ENCODE data around the gene KRTAP10-11.

The KRTAP10-11 gene

GRCh38 chr21:44623575-44623974 is 22.6 kb upstream of the KRTAP10-11 start:
- no peak overlapping the region for H3K9ac ChIP-seq (ENCODE audit: low read length)
- no peaks in the 10 kb centered on the region for H3K79me2 ChIP-seq (ENCODE audit: insufficient read depth, low read length)
- no peak overlapping the region for H3K4me2 ChIP-seq (ENCODE audit: low read length)
- H4K20me1 ChIP-seq (ENCODE audit: insufficient read depth, low read length): no peaks in the 10 kb centered on the region
- H2AFZ ChIP-seq (ENCODE audit: low read length): no peak overlapping the region
- no peak overlapping the region for H3K27ac ChIP-seq (ENCODE audit: low read depth, low read length, poor library complexity, severe bottlenecking)
- H3K9me2 ChIP-seq (ENCODE audit: low read depth, low read length): no peaks in the 10 kb centered on the region
- H3K9me3 ChIP-seq (ENCODE audit: low read length): peaks cover 14% of the 10 kb centered on the region
- no peaks in the 10 kb centered on the region; the same call in 1 of the 2 replicates for H3K27me3 ChIP-seq (ENCODE audit: insufficient read depth, low read length)
- H3F3A ChIP-seq (ENCODE audit: insufficient read depth, low read length): no peaks in the 10 kb centered on the region
- TF ChIP-seq CTCF (IDR thresholded peaks at IDR 0.05; ENCODE audit: low read length): no peak
- TF ChIP-seq EZH2 (IDR thresholded peaks at IDR 0.05; ENCODE audit: borderline replicate concordance, low read length): no peak
- H3K4me1 ChIP-seq (ENCODE audit: insufficient read depth, low read length, severe bottlenecking): peaks cover 6% of the 10 kb centered on the region
- H3K4me3 ChIP-seq (ENCODE audit: low read depth, low read length, poor library complexity, severe bottlenecking): no peak overlapping the region
- H3K36me3 ChIP-seq (ENCODE audit: insufficient read depth, low read length): no peaks in the 10 kb centered on the region

GRCh38 chr21:44625756-44626155 is 20.5 kb upstream of the KRTAP10-11 start:
- H3K79me2 ChIP-seq (ENCODE audit: insufficient read depth, low read length): no peaks in the 10 kb centered on the region
- H3K27ac ChIP-seq (ENCODE audit: low read depth, low read length, poor library complexity, severe bottlenecking): no peak overlapping the region
- H3K9me2 ChIP-seq (ENCODE audit: low read depth, low read length): no peaks in the 10 kb centered on the region
- no peaks in the 10 kb centered on the region for H4K20me1 ChIP-seq (ENCODE audit: insufficient read depth, low read length)
- TF ChIP-seq EZH2 (IDR thresholded peaks at IDR 0.05; ENCODE audit: borderline replicate concordance, low read length) (no peak), CTCF (IDR thresholded peaks at IDR 0.05; ENCODE audit: low read length) (no peak)
- no peak overlapping the region for H2AFZ ChIP-seq (ENCODE audit: low read length)
- H3K4me3 ChIP-seq (ENCODE audit: low read depth, low read length, poor library complexity, severe bottlenecking): no peak overlapping the region
- H3K36me3 ChIP-seq (ENCODE audit: insufficient read depth, low read length): no peaks in the 10 kb centered on the region
- H3K9me3 ChIP-seq (ENCODE audit: low read length): peaks cover 10% of the 10 kb centered on the region
- H3K9ac ChIP-seq (ENCODE audit: low read length): no peak overlapping the region
- H3K4me2 ChIP-seq (ENCODE audit: low read length): no peak overlapping the region
- no peaks in the 10 kb centered on the region; the same call in 1 of the 2 replicates for H3K27me3 ChIP-seq (ENCODE audit: insufficient read depth, low read length)
- no peaks in the 10 kb centered on the region for H3F3A ChIP-seq (ENCODE audit: insufficient read depth, low read length)
- H3K4me1 ChIP-seq (ENCODE audit: insufficient read depth, low read length, severe bottlenecking): no peaks in the 10 kb centered on the region

- Histone ChIP-seq H2AFZ (ENCODE audit: low read length) (no peak overlapping the region), H3K27me3 (ENCODE audit: insufficient read depth, low read length) (no peaks in the 10 kb centered on the region), H3K9me3 (ENCODE audit: low read length) (peaks cover 10% of the 10 kb centered on the region), H4K20me1 (ENCODE audit: insufficient read depth, low read length) (no peaks in the 10 kb centered on the region), H3K4me1 (ENCODE audit: insufficient read depth, low read length, severe bottlenecking) (no peaks in the 10 kb centered on the region), H3K36me3 (ENCODE audit: insufficient read depth, low read length) (no peaks in the 10 kb centered on the region), H3K9me2 (ENCODE audit: low read depth, low read length) (no peaks in the 10 kb centered on the region), H3K79me2 (ENCODE audit: insufficient read depth, low read length) (no peaks in the 10 kb centered on the region), H3K4me2 (ENCODE audit: low read length) (no peak overlapping the region), H3F3A (ENCODE audit: insufficient read depth, low read length) (no peaks in the 10 kb centered on the region), H3K27ac (ENCODE audit: low read depth, low read length, poor library complexity, severe bottlenecking) (no peak overlapping the region), H3K9ac (ENCODE audit: low read length) (no peak overlapping the region), H3K4me3 (ENCODE audit: low read depth, low read length, poor library complexity, severe bottlenecking) (no peak overlapping the region)
- TF ChIP-seq CTCF (IDR thresholded peaks at IDR 0.05; ENCODE audit: low read length) (no peak), EZH2 (IDR thresholded peaks at IDR 0.05; ENCODE audit: borderline replicate concordance, low read length) (no peak)
These were observed 20.0 kb upstream of the KRTAP10-11 start for GRCh38 chr21:44626262-44626661.

Measured in OCI-LY1 (cell line).